Upper lobe of left lung (tissue), 6 donors: ENCODE measurements around the gene FAM118A. TPM values are rescaled to one million over a fixed set of nuclear protein-coding genes. Genes with fewer than 3 reads are reported as not detected.
A peak's percentile ranks its signal among the peaks of the same experiment; 100 is the strongest.

Experiments used
- ATAC-seq, 2 donors: fragments of 200-7000 bp; cut with Tn5 transposase; one replicate each; pipeline ENCODE4 v1.9.1; 2022; ENCODE audit warnings: mild to moderate bottlenecking in 2 of 2, moderate library complexity in 2 of 2; ENCODE audit not compliant: low FRiP score in 2 of 2
- DNase-seq, 2 donors: peaks; one replicate each; pipeline ENCODE4 v3.0.0-alpha.2; 2019 to 2020
- H3K27ac ChIP-seq, 4 donors: fragments of 200-600 bp; sonication (generic); one replicate each; pipeline ENCODE4 v1.5.1; 2016 to 2019
- H3K27me3 ChIP-seq, 4 donors: fragments of 200-600 bp; sonication (generic); one replicate each; pipeline ENCODE4 v1.5.1; 2017 to 2019
- H3K36me3 ChIP-seq, 4 donors: fragments of 200-600 bp; sonication (generic); one replicate each; pipeline ENCODE4 v1.5.1; 2016 to 2019
- H3K4me1 ChIP-seq, 4 donors: fragments of 200-600 bp; sonication (generic); one replicate each; pipeline ENCODE4 v1.5.1; 2018 to 2019
- H3K4me3 ChIP-seq, 4 donors: fragments of 200-600 bp; sonication (generic); one replicate each; pipeline ENCODE4 v1.5.1; 2017 to 2019; ENCODE audit warnings: mild to moderate bottlenecking in 2 of 4, moderate library complexity in 1 of 4
- H3K9me3 ChIP-seq, 4 donors: fragments of 200-600 bp; sonication (generic); one replicate each; pipeline ENCODE4 v1.5.1; 2018 to 2019
- EP300 ChIP-seq, 4 donors: sonication (generic); formaldehyde crosslinking; IDR thresholded peaks; one replicate each; pipeline ENCODE4 v1.5.1; 2017; ENCODE audit warnings: antibody characterized with exemption in 4 of 4, control low read depth in 2 of 4
- POLR2A ChIP-seq, 4 donors: fragments of 450-650 bp; IDR thresholded peaks; one replicate each; pipeline ENCODE4 v1.5.1; 2016 to 2017; ENCODE audit warnings: antibody characterized with exemption in 4 of 4, mild to moderate bottlenecking in 2 of 4
- POLR2AphosphoS5 ChIP-seq, 2 donors: sonication (generic); formaldehyde crosslinking; IDR thresholded peaks; one replicate each; pipeline ENCODE4 v1.5.1; 2017; ENCODE audit warnings: antibody characterized with exemption in 2 of 2
- WGBS, 2 donors: methylation state at CpG; one replicate each; pipeline ENCODE4 v1.1.5; 2017 to 2018; 5-methylcytosine and 5-hydroxymethylcytosine counted together
- total RNA-seq, 6 donors: library from RNA; depleted of rRNA in 4 of 6; stranded (reverse); fragments of >200 nt in 4 of 6; gene quantifications; one replicate each; pipeline versions ENCODE4 v1.1.0 to v1.2.1, GENCODE V29; 2016 to 2021
- TF ChIP-seq, protein P1 (sequence below), 6 experiments: fragments of 450-650 bp in 4 of 6; fragments of 200-600 bp in 2 of 6; sonication (generic) in 2 of 6; IDR thresholded peaks; one replicate each; pipeline ENCODE4 v1.5.1; 2016 to 2019; ENCODE audit warnings: antibody characterized with exemption in 6 of 6
- donor health status: DM: no; HTN: no; CAD: no; lungs with moderate emphysema.
- donor health status: DM: no; HTN: yes; CAD: no; lungs with severe emphysema.

Gene FAM118A
- total RNA-seq, 6 donors from 2014 or later, result 9.2 to 161 (median 27.6) TPM

DNA sequence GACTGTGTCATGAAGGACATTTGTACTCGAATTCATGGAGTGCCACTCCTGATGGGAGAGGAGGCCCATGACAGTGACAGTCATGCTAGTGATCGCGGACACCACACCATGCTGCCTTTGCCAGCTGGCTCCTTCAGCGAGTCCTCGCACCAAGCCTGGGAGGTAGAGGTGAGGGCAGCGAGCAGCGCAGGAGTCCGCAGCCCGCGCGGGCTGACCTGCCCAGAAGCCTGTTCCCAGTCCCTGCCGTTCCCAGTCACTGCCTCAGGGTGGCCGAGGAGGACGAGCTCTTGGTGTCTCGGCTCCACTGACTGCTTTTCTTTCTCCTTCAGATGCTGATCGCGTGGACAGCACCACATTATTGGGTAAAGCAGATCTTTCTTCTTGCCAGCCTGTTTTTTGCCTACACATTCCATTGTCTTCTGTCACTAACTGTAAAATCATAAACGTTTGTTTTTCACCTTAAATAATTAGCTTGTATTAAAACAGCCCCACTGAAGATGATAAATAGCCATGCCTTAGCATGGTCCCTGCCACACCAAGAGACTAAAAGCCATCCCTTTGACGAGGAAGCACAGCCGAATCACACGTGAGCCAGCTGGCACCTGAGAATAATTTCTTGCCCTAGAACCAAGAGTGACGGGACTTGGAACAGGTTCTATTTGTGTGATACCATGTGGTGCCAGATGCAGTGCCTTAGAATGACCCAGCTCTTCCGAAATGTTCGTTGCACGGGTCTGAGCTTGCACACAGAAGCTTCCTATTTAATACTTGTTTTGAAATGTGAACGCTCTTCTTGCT, 25.5 kb downstream of the FAM118A start:
- DNase-seq (no peak), ATAC-seq (no peak)
- TF ChIP-seq, protein P1, sequence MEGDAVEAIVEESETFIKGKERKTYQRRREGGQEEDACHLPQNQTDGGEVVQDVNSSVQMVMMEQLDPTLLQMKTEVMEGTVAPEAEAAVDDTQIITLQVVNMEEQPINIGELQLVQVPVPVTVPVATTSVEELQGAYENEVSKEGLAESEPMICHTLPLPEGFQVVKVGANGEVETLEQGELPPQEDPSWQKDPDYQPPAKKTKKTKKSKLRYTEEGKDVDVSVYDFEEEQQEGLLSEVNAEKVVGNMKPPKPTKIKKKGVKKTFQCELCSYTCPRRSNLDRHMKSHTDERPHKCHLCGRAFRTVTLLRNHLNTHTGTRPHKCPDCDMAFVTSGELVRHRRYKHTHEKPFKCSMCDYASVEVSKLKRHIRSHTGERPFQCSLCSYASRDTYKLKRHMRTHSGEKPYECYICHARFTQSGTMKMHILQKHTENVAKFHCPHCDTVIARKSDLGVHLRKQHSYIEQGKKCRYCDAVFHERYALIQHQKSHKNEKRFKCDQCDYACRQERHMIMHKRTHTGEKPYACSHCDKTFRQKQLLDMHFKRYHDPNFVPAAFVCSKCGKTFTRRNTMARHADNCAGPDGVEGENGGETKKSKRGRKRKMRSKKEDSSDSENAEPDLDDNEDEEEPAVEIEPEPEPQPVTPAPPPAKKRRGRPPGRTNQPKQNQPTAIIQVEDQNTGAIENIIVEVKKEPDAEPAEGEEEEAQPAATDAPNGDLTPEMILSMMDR (IDR thresholded peaks at IDR 0.05), result peak in 1 of 6 experiments; percentile 18
- no peak for TF ChIP-seq POLR2A (IDR thresholded peaks at IDR 0.05)
- 86 to 88% methylated on average over 25 to 26 of the region's 26 CpGs for WGBS, 2 donors
- Histone ChIP-seq H3K4me1 (peaks cover 11 to 16% (median 13%) of the 10 kb centered on the region in 4 donors), H3K27me3 (no peaks in the 10 kb centered on the region), H3K4me3 (no peak overlapping the region), H3K27ac (no peak overlapping the region), H3K9me3 (no peaks in the 10 kb centered on the region), H3K36me3 (peaks cover 0 to 65% (median 38%) of the 10 kb centered on the region in 4 donors)

DNA sequence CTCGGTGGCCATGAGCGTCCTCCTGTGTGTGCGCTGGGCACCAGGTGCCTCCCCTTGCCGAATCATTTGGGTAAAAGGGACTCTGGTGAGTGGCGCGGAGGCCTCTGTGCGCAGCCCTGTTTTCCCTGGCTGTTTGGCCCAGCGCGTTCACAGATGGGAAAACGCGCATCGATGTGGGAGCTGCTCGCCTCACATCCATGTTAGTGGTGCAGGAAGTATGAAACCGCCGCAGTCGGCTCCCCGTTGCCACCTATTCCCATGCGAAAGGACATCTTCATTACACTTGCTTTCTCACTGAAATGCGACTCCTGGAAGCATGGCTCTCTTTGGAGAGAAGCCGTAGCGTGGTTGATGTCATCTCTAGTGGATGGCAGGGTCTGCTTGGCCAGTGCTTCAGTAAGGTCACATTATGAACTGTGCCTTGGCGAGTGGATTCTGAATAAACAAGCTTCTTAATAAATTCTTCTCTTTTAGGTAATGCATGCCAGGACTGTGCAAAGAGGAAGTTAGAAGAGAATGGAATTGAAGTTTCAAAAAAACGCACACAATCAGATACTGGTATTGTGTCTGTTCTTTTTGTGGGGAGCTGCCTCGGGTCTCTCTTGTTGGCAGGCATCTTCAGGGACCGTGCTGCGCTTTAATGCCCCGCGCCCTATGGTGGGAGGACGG, 26.3 kb downstream of the FAM118A start:
- no peak for DNase-seq
- no peaks in the 10 kb centered on the region for H3K9me3 ChIP-seq
- TF ChIP-seq POLR2AphosphoS5 (IDR thresholded peaks at IDR 0.05) (no peak), POLR2A (IDR thresholded peaks at IDR 0.05) (no peak), EP300 (IDR thresholded peaks at IDR 0.05) (no peak)
- TF ChIP-seq, protein P1 (IDR thresholded peaks at IDR 0.05), result no peak
- H3K36me3 ChIP-seq, result peaks cover 0 to 64% (median 36%) of the 10 kb centered on the region in 4 donors
- no peaks in the 10 kb centered on the region for H3K27me3 ChIP-seq
- WGBS, 2 donors, result 83 to 85% methylated on average over 29 of the region's 29 CpGs
- peaks cover 11 to 16% (median 13%) of the 10 kb centered on the region in 4 donors for H3K4me1 ChIP-seq
- ATAC-seq, result no peak
- no peak overlapping the region for H3K4me3 ChIP-seq
- H3K27ac ChIP-seq, result peak overlapping the region in 2 of 4 donors; percentile 40 to 55

DNA sequence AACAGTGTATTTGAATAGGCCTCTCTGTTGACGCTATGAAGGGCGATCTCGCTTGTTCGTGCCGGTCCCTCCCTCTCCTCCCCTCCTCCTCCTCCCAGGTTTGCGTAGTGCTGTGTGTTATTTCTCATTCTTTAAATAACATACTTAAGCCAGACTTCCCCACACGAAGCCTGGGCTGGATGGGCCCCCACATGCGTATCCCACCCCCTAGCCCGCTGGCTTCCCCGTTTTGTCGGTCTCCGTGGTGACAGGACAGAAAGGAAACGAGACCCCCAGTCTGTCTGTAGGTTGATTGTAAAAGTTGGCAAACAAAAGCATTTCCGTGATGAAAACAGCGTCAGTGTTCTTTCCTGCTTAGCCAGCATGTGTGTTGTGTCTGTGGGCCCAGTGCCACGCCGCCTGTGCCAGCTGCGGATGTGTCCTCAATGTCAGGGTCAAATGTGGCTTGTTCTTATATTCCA, 27.3 kb downstream of the FAM118A start:
- Histone ChIP-seq H3K27ac (peak overlapping the region; percentile 40 to 65 (median 60)), H3K36me3 (peaks cover 0 to 59% (median 38%) of the 10 kb centered on the region in 4 donors), H3K4me3 (no peak overlapping the region), H3K4me1 (peaks cover 13 to 18% (median 15%) of the 10 kb centered on the region in 4 donors), H3K27me3 (no peaks in the 10 kb centered on the region), H3K9me3 (no peaks in the 10 kb centered on the region)
- ATAC-seq (peak in 1 of 2 donors; percentile 72), DNase-seq (peak; percentile 43 to 90)
- WGBS, 2 donors, result 35 to 43% methylated on average over 18 of the region's 18 CpGs
- TF ChIP-seq EP300 (IDR thresholded peaks at IDR 0.05) (peak in 1 of 4 donors; percentile 49), POLR2A (IDR thresholded peaks at IDR 0.05) (no peak), POLR2AphosphoS5 (IDR thresholded peaks at IDR 0.05) (peak in 1 of 2 donors; percentile 58)
- TF ChIP-seq, protein P1 (IDR thresholded peaks at IDR 0.05), result no peak

DNA sequence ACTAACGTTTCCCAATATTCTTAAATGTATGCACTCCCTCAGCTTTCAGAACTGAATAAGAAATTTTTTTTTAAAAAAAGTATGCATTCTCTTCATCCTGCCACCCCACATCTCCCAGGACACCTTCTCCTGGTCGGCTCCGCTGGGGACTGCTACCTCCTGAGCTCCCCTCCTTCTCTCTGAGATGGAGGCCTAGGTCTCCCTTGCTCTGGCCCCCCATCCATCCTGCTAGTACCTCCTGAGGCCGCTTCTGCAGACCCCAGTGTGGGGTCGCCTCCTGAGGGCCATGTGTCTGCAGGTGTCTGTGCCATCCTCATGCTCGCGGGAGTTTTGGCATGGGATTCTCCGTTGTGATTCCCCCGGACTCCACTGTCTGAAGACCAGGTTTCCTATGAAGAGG, 27.8 kb downstream of the FAM118A start:
- DNase-seq, result no peak
- Histone ChIP-seq H3K36me3 (peaks cover 0 to 55% (median 33%) of the 10 kb centered on the region in 4 donors), H3K27ac (peak overlapping the region in 2 of 4 donors; percentile 40 to 65), H3K4me1 (peaks cover 13 to 18% (median 15%) of the 10 kb centered on the region in 4 donors), H3K9me3 (no peaks in the 10 kb centered on the region), H3K4me3 (no peak overlapping the region), H3K27me3 (no peaks in the 10 kb centered on the region)
- 68 to 75% methylated on average over 9 of the region's 9 CpGs for WGBS, 2 donors
- no peak for TF ChIP-seq POLR2A (IDR thresholded peaks at IDR 0.05)
- no peak for TF ChIP-seq POLR2AphosphoS5 (IDR thresholded peaks at IDR 0.05)
- TF ChIP-seq, protein P1 (IDR thresholded peaks at IDR 0.05), result no peak
- no peak for TF ChIP-seq EP300 (IDR thresholded peaks at IDR 0.05)
- ATAC-seq, result no peak
